SK-N-SH (cell line): ENCODE results near the gene WDR77. TPM values are rescaled to one million over a fixed set of nuclear protein-coding genes. Genes with fewer than 3 reads are reported as not detected.

Experiments used
- CTCF ChIA-PET: fragments of 300-600, 350-600 bp; formaldehyde crosslinking; extraction: SDS; loops from one replicate; lab custom pipeline; 2021; lab: Yijun Ruan, JAX
- POLR2A ChIA-PET: fragments of 350-600 bp; sonication (Branson Sonifier 250); formaldehyde crosslinking; extraction: SDS; loops from one replicate; lab custom pipeline; 2020; ENCODE audit warnings: antibody characterized with exemption, inconsistent platforms; lab: Yijun Ruan, JAX
- DNase-seq: peaks from one replicate; pipeline ENCODE4 v3.0.0; 2012
- H2AFZ ChIP-seq: fragments of 200-600 bp; sonication (generic); 2 replicates; pipeline ENCODE4 v1.8.1; 2016; ENCODE audit warnings: antibody characterized with exemption, mild to moderate bottlenecking, low read depth
- H3F3A ChIP-seq: fragments of 200-600 bp; sonication (generic); replicated peaks from 2 replicates; pipeline ENCODE3; 2016; ENCODE audit warnings: antibody characterized with exemption, mild to moderate bottlenecking; ENCODE audit not compliant: insufficient read depth
- H3K27ac ChIP-seq, 2 experiments: fragments of 200-500 bp in 1 of 2; fragments of 200-600 bp in 1 of 2; sonication (Bioruptor generic) in 1 of 2; sonication (generic), shearing (Covaris generic) in 1 of 2; 2 replicates each; pipeline versions ENCODE4 v1.5.1 to v1.6.1; 2014 to 2016; ENCODE audit warnings: low read depth in 2 of 2, inconsistent platforms in 1 of 2, low read length in 1 of 2, mild to moderate bottlenecking in 1 of 2, mixed read lengths in 1 of 2
- H3K27me3 ChIP-seq: fragments of 200-600 bp; sonication (generic), shearing (Covaris generic); 2 replicates; pipeline ENCODE4 v1.6.1; 2016; ENCODE audit warnings: mixed run types; ENCODE audit not compliant: insufficient read depth
- H3K36me3 ChIP-seq, 2 experiments: fragments of 200-500 bp in 1 of 2; fragments of 200-600 bp in 1 of 2; sonication (Bioruptor generic) in 1 of 2; sonication (generic) in 1 of 2; replicated peaks in 1 of 2; 2 replicates each; pipeline versions ENCODE3 to v1.5.1; 2014 to 2016; ENCODE audit warnings: low read length in 1 of 2, mild to moderate bottlenecking in 1 of 2; ENCODE audit not compliant: insufficient read depth in 2 of 2, control insufficient read depth in 1 of 2
- H3K4me1 ChIP-seq, 2 experiments: fragments of 200-500 bp in 1 of 2; fragments of 200-600 bp in 1 of 2; sonication (Bioruptor generic) in 1 of 2; sonication (generic), shearing (Covaris generic) in 1 of 2; 2 replicates each; pipeline versions ENCODE4 v1.5.1 to v1.6.1; 2014 to 2016; ENCODE audit warnings: low read depth in 1 of 2, low read length in 1 of 2, mixed run types in 1 of 2; ENCODE audit not compliant: insufficient read depth in 2 of 2, control insufficient read depth in 1 of 2
- H3K4me2 ChIP-seq: fragments of 200-600 bp; sonication (generic), shearing (Covaris generic); 2 replicates; pipeline ENCODE4 v1.6.1; 2017; ENCODE audit warnings: mixed run types
- H3K4me3 ChIP-seq, 2 experiments: fragments of 200-500 bp in 1 of 2; fragments of 200-600 bp in 1 of 2; sonication (Bioruptor generic) in 1 of 2; sonication (generic), shearing (Covaris generic) in 1 of 2; 2 replicates each; pipeline versions ENCODE4 v1.5.1 to v1.8.1; 2014 to 2016; ENCODE audit warnings: low read depth in 2 of 2, inconsistent platforms in 1 of 2, low read length in 1 of 2, mild to moderate bottlenecking in 1 of 2, mixed read lengths in 1 of 2, moderate library complexity in 1 of 2
- H3K79me2 ChIP-seq: fragments of 200-600 bp; sonication (generic); 2 replicates; pipeline ENCODE4 v1.8.1; 2017; ENCODE audit warnings: mild to moderate bottlenecking; ENCODE audit not compliant: insufficient read depth
- H3K9ac ChIP-seq: fragments of 200-600 bp; sonication (generic); 2 replicates; pipeline ENCODE4 v1.6.1; 2017; ENCODE audit warnings: mixed run types
- H3K9me2 ChIP-seq: fragments of 200-600 bp; sonication (generic); 2 replicates; pipeline ENCODE4 v1.6.1; 2017; ENCODE audit warnings: mixed run types
- H3K9me3 ChIP-seq: fragments of 200-600 bp; sonication (generic); 2 replicates; pipeline ENCODE4 v1.6.1; 2017; ENCODE audit warnings: mixed run types, mild to moderate bottlenecking, moderate library complexity
- H4K20me1 ChIP-seq: fragments of 200-600 bp; sonication (generic); 2 replicates; pipeline ENCODE4 v1.6.1; 2017; ENCODE audit warnings: mild to moderate bottlenecking, mixed run types; ENCODE audit not compliant: insufficient read depth
- CHD2 ChIP-seq: fragments of 150-350 bp; IDR thresholded peaks from 2 replicates; pipeline ENCODE4 v1.6.1; 2018; ENCODE audit warnings: low read length; ENCODE audit not compliant: partially characterized antibody
- ELF1 ChIP-seq: IDR thresholded peaks from 2 replicates; pipeline ENCODE4 v1.4.0; 2012
- EP300 ChIP-seq, 2 experiments: IDR thresholded peaks; 2 replicates each; pipeline versions ENCODE4 v1.4.0 to v1.6.1; 2012; ENCODE audit warnings: borderline replicate concordance in 1 of 2, low read depth in 1 of 2, low read length in 1 of 2
- EZH2phosphoT487 ChIP-seq: fragments of 200-600 bp; sonication (generic); IDR thresholded peaks from 2 replicates; pipeline ENCODE4 v1.6.1; 2017; ENCODE audit warnings: low read depth, mixed run types, mild to moderate bottlenecking, antibody characterized with exemption, moderate library complexity, borderline replicate concordance
- GATA2 ChIP-seq: sonication (generic); formaldehyde crosslinking; IDR thresholded peaks from 2 replicates; pipeline ENCODE4 v1.5.0; 2020; ENCODE audit warnings: mild to moderate bottlenecking, missing genetic modification reagents
- MEF2A ChIP-seq: IDR thresholded peaks from 2 replicates; pipeline ENCODE4 v1.4.0; 2012; ENCODE audit warnings: low read depth, borderline replicate concordance
- MXI1 ChIP-seq: IDR thresholded peaks from 2 replicates; pipeline ENCODE4 v1.6.1; 2012; ENCODE audit warnings: mild to moderate bottlenecking, low read depth, low read length, improper control_type of control experiment
- POLR2AphosphoS5 ChIP-seq: IDR thresholded peaks from 2 replicates; pipeline ENCODE4 v1.6.1; 2012; ENCODE audit warnings: low read depth, low read length
- RAD21 ChIP-seq: IDR thresholded peaks from 2 replicates; pipeline ENCODE4 v1.6.1; 2012; ENCODE audit warnings: mild to moderate bottlenecking, low read length
- TAF1 ChIP-seq: IDR thresholded peaks from 2 replicates; pipeline ENCODE4 v1.6.1; 2012; ENCODE audit warnings: low read depth, mild to moderate bottlenecking, low read length, moderate library complexity, borderline replicate concordance
- WGBS: methylation state at CpG from one replicate; pipeline ENCODE4 v1.1.6; 2017; ENCODE audit warnings: low lambda C conversion rate; 5-methylcytosine and 5-hydroxymethylcytosine counted together
- polyA plus RNA-seq, 3 experiments: library from polyadenylated mRNA; depleted of rRNA; stranded (reverse); fragments of >200 nt; gene quantifications; 2 replicates each; pipeline ENCODE4 v1.2.3, GENCODE V29; 2012
- TF ChIP-seq, protein P1 (sequence below): IDR thresholded peaks from 2 replicates; pipeline ENCODE4 v1.4.0; 2012; ENCODE audit warnings: low read depth
- TF ChIP-seq, protein P2 (sequence below): IDR thresholded peaks from 2 replicates; pipeline ENCODE4 v1.4.0; 2012; ENCODE audit warnings: low read depth, borderline replicate concordance

The WDR77 gene
- polyA plus RNA-seq, 1 of the 3 experiments (the other 2 are of a cell fraction) = 97.1 TPM

DNA sequence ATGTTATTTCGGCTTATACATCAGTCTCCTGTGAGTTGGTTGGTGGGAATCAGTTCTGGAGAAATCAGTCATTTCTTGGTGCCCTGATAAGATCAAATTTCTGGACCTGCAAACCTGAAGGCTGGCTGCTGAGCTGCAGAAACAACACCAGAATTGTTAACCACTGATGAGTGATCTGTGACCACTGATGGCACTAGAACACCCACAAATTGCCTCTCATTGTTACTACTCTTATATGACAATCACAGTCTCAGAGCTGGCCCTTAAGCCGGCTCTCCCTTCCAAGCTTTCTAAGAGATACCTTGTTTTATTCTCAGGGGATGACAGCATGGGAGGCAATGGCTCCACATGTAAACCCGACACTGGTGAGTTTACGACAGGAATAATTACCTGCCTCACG is 26.6 kb upstream of the WDR77 start:
- CTCF ChIA-PET = interaction anchor here (0.7 to 0.9 kb wide), 3 partner anchors 27 to 239 kb away, joined by 3 to 4 read pairs (median 3); no protein-coding TSS in a partner anchor

DNA sequence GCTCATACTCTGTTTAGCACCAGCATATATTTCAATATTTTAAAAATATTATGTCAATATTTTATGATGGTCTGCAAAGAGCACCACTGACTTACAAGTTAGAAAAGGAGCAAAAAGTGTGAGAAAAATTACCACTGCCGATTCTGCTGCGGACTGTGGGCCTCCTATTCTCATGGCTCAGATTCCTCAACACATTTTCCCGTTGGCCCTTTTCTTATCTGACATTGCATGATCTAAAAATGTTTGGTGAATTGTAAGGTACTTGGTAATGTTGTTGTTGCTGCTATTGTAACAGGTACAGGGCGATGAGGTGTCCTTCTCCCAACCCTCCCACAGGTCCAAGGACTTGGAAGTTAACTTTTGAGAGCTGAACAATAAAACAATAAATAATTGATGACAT is 25.5 kb upstream of the WDR77 start:
- Histone ChIP-seq H3K36me3 (peaks cover 0 to 3% of the 10 kb centered on the region in 2 experiments), H3K9me3 (no peaks in the 10 kb centered on the region)
- CTCF ChIA-PET = interaction anchor here (0.6 kb wide), 1 partner anchor 33 kb away, joined by 3 read pairs; no protein-coding TSS in a partner anchor

More for the DNA sequence above, 26.6 kb upstream of the WDR77 start:
- no peak for TF ChIP-seq MEF2A
- TF ChIP-seq, protein P1, sequence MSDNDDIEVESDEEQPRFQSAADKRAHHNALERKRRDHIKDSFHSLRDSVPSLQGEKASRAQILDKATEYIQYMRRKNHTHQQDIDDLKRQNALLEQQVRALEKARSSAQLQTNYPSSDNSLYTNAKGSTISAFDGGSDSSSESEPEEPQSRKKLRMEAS = no peak
- Histone ChIP-seq H4K20me1 (no peaks in the 10 kb centered on the region), H2AFZ (no peak overlapping the region), H3F3A (no peaks in the 10 kb centered on the region), H3K4me1 (no peaks in the 10 kb centered on the region), H3K4me3 (no peak overlapping the region), H3K4me2 (no peak overlapping the region), H3K9me2 (no peaks in the 10 kb centered on the region), H3K9me3 (no peaks in the 10 kb centered on the region), H3K27ac (no peak overlapping the region), H3K36me3 (peaks cover 0 to 4% of the 10 kb centered on the region in 2 experiments), H3K79me2 (no peaks in the 10 kb centered on the region), H3K27me3 (no peaks in the 10 kb centered on the region), H3K9ac (no peak overlapping the region)
- DNase-seq = no peak
- POLR2A ChIA-PET = no interaction called here
- 89% methylated on average over 5 of the region's 5 CpGs for WGBS

DNA sequence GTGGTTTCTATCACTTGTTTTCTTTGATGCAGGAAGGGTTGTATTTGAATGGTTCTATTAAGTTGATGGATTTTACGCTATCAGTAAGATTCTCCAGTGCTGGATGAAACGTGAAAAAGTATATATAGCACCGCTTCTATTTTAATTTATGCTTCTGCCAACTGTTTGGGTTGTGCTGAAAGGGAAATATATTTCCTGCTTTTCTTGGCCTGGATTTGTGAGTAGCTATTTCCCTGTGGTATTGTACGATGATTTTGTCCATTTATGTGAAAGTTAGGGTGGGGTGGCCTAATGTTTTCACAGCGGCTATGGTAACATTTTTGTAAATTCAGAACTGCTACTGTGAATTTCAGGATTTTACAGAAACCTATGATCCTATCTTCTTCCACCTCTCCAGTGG is 25.1 kb upstream of the WDR77 start:
- Histone ChIP-seq H3K4me3 (no peak overlapping the region), H3K9me3 (no peaks in the 10 kb centered on the region), H3F3A (no peaks in the 10 kb centered on the region), H3K27me3 (no peaks in the 10 kb centered on the region), H3K9me2 (no peaks in the 10 kb centered on the region), H2AFZ (no peak overlapping the region), H4K20me1 (no peaks in the 10 kb centered on the region), H3K27ac (no peak overlapping the region), H3K79me2 (no peaks in the 10 kb centered on the region), H3K4me1 (no peaks in the 10 kb centered on the region), H3K36me3 (no peaks in the 10 kb centered on the region), H3K4me2 (no peak overlapping the region), H3K9ac (no peak overlapping the region)
- DNase-seq = no peak
- WGBS = 82% methylated on average over 5 of the region's 5 CpGs
- ChIA-PET POLR2A (no interaction called here), CTCF (no interaction called here)
- TF ChIP-seq CHD2 (no peak), EP300 (IDR thresholded peaks at IDR 0.05; ENCODE audit: borderline replicate concordance in 1 of 2, low read depth in 1 of 2, low read length in 1 of 2) (no peak), ELF1 (no peak), POLR2AphosphoS5 (no peak), MXI1 (no peak), EZH2phosphoT487 (no peak), MEF2A (no peak), TAF1 (no peak), RAD21 (no peak)
- TF ChIP-seq, protein P1 = no peak
- TF ChIP-seq, protein P2, sequence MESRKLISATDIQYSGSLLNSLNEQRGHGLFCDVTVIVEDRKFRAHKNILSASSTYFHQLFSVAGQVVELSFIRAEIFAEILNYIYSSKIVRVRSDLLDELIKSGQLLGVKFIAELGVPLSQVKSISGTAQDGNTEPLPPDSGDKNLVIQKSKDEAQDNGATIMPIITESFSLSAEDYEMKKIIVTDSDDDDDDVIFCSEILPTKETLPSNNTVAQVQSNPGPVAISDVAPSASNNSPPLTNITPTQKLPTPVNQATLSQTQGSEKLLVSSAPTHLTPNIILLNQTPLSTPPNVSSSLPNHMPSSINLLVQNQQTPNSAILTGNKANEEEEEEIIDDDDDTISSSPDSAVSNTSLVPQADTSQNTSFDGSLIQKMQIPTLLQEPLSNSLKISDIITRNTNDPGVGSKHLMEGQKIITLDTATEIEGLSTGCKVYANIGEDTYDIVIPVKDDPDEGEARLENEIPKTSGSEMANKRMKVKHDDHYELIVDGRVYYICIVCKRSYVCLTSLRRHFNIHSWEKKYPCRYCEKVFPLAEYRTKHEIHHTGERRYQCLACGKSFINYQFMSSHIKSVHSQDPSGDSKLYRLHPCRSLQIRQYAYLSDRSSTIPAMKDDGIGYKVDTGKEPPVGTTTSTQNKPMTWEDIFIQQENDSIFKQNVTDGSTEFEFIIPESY = no peak

More for the DNA sequence above, 25.5 kb upstream of the WDR77 start:
- Histone ChIP-seq H3K4me1 (no peaks in the 10 kb centered on the region), H3K4me2 (no peak overlapping the region), H3K27me3 (no peaks in the 10 kb centered on the region), H3K9me2 (no peaks in the 10 kb centered on the region), H3K9ac (no peak overlapping the region), H2AFZ (no peak overlapping the region), H3F3A (no peaks in the 10 kb centered on the region), H3K4me3 (no peak overlapping the region), H3K27ac (no peak overlapping the region), H4K20me1 (no peaks in the 10 kb centered on the region), H3K79me2 (no peaks in the 10 kb centered on the region)
- TF ChIP-seq GATA2 (CRISPR knock-in tag) (no peak), MXI1 (no peak)
- DNase-seq = no peak
- 89% methylated on average over 4 of the region's 4 CpGs for WGBS
- POLR2A ChIA-PET = no interaction called here
